Fibroblast of lung (primary cell): ENCODE data around the gene ADCY2.

Source experiments
- CTCF ChIP-seq, 2 donors: IDR thresholded peaks in 1 of 2; conservative IDR thresholded peaks in 1 of 2; 1 replicate in 1 of 2; 2 replicates in 1 of 2; pipeline ENCODE4 v1.5.1; 2011 to 2012; ENCODE audit warnings: low read length in 2 of 2, control low read depth in 1 of 2, inconsistent platforms in 1 of 2, low read depth in 1 of 2, mild to moderate bottlenecking in 1 of 2
- EZH2 ChIP-seq: IDR thresholded peaks from 2 replicates; pipeline ENCODE4 v1.5.1; 2012; ENCODE audit warnings: low read length, control low read depth, mild to moderate bottlenecking; ENCODE audit errors: missing control alignments

- TF ChIP-seq EZH2 (no peak), CTCF (conservative IDR thresholded peaks at IDR 0.05 in 1 of 2, IDR thresholded peaks at IDR 0.05 in 1 of 2; ENCODE audit: low read depth in 1 of 2, low read length in 2 of 2) (no peak)
Measured at GRCh38 chr5:7842531-7842930, 446.6 kb downstream of the ADCY2 start.
